NB4 (cell line): Measurements from ENCODE around the gene AP4B1.
"Not testable (repeated sequence)": the region's sequence is repeated elsewhere in the genome, so short reads cannot be mapped to it uniquely, and the experiment has no call there.

Experiments
- CTCF ChIP-seq: IDR thresholded peaks from one replicate; pipeline ENCODE4 v1.5.1; 2012; ENCODE audit warnings: low read depth, low read length
- POLR2A ChIP-seq: IDR thresholded peaks from 2 replicates; pipeline ENCODE4 v1.6.1; 2011; ENCODE audit warnings: mild to moderate bottlenecking; ENCODE audit not compliant: insufficient read length; ENCODE audit errors: extremely low read depth

- TF ChIP-seq CTCF, POLR2A: not testable (repeated sequence)
These were observed 43.6 kb upstream of the AP4B1 start for GRCh38 chr1:113948151-113948550.
